ENCODE data around the gene AMOTL1. TPM values are rescaled to one million over a fixed set of nuclear protein-coding genes. Genes with fewer than 3 reads are reported as not detected.

AMOTL1 gene
- polyA plus RNA-seq, 1 donor from 2014 or later = 10.7 TPM

DNA sequence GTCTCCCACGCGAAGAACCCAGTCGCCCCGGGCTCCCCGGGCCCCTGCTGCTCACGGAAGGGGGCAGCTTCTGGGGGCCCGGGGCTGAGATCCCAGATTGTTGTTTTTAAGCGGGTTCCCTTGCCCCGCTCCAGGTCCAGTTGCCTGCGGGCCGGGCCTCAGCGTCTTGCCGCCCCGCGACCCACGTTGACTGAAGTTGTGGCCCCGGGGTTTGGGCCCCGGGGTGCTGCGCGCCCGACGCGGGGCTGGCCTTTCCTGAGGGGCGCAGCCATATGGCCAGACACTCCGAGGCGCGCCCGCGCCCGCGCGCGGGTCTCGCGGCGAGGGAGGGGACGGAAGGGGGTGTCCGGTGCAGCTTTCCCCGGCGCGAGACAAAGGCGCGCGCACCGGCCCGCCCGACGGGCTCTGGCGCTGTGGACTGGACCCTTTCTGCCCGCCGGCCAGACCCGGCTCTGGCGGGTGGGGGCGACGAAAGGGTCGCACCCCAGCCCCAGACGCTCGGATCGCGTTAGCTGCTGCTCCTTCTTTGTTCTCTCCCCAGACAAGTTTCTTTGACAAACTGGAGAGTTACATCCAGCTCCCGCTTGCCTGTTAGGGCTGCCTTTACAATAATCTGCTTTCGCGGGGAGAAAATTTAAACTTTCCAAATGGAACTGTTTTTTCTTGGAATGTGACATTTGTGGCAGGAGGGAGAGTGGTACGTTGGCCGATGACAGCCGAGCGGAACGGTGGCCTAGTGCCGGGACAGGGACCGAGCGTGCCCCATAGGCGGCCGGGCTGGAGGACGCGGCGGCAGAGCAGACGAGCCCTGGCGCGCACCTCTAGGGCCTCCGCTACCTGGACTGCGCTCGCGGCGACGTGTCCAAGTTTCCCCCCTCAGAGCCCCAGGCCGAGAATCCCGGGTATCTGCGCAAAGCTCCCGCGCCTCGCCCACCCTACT lies 716 bp downstream of the AMOTL1 start:
- Histone ChIP-seq H3K4me2 (ENCODE audit: low read length) (peak overlapping the region; percentile 87), H3K9me2 (ENCODE audit: insufficient read depth, low read length) (no peaks in the 10 kb centered on the region), H2AFZ (ENCODE audit: low read depth, low read length) (peak overlapping the region; percentile 75), H3K4me3 (ENCODE audit: low read length) (peak overlapping the region; percentile 91), H3F3A (ENCODE audit: insufficient read depth, low read length, poor library complexity, severe bottlenecking) (no peaks in the 10 kb centered on the region), H4K20me1 (ENCODE audit: insufficient read depth) (no peaks in the 10 kb centered on the region), H3K36me3 (ENCODE audit: insufficient read depth, low read length) (no peaks in the 10 kb centered on the region), H3K27ac (ENCODE audit: low read length) (peak overlapping the region; percentile 34), H3K9ac (ENCODE audit: low read length) (peak overlapping the region; percentile 76), H3K27me3 (ENCODE audit: insufficient read depth, low read depth, low read length) (no peaks in the 10 kb centered on the region), H3K79me2 (replicated peaks; ENCODE audit: insufficient read depth, low read length) (peaks cover 52% of the 10 kb centered on the region), H3K9me3 (ENCODE audit: low read length) (no peaks in the 10 kb centered on the region)
- TF ChIP-seq, protein P1, sequence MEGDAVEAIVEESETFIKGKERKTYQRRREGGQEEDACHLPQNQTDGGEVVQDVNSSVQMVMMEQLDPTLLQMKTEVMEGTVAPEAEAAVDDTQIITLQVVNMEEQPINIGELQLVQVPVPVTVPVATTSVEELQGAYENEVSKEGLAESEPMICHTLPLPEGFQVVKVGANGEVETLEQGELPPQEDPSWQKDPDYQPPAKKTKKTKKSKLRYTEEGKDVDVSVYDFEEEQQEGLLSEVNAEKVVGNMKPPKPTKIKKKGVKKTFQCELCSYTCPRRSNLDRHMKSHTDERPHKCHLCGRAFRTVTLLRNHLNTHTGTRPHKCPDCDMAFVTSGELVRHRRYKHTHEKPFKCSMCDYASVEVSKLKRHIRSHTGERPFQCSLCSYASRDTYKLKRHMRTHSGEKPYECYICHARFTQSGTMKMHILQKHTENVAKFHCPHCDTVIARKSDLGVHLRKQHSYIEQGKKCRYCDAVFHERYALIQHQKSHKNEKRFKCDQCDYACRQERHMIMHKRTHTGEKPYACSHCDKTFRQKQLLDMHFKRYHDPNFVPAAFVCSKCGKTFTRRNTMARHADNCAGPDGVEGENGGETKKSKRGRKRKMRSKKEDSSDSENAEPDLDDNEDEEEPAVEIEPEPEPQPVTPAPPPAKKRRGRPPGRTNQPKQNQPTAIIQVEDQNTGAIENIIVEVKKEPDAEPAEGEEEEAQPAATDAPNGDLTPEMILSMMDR (IDR thresholded peaks at IDR 0.05; ENCODE audit: poor library complexity, severe bottlenecking) = no peak
- TF ChIP-seq EZH2 (IDR thresholded peaks at IDR 0.05; ENCODE audit: borderline replicate concordance, insufficient read depth, low read length, poor library complexity, severe bottlenecking) (no peak), EP300 (conservative IDR thresholded peaks at IDR 0.05; ENCODE audit: poor library complexity, severe bottlenecking) (no peak), POLR2AphosphoS5 (IDR thresholded peaks at IDR 0.05) (peak; percentile 17), SMC3 (conservative IDR thresholded peaks at IDR 0.05; ENCODE audit: poor library complexity) (no peak), RAD21 (conservative IDR thresholded peaks at IDR 0.05) (no peak), MXI1 (conservative IDR thresholded peaks at IDR 0.05; ENCODE audit: poor library complexity, severe bottlenecking) (peak; percentile 37), TAF1 (IDR thresholded peaks at IDR 0.05; ENCODE audit: low read depth) (peak; percentile 39), REST (IDR thresholded peaks at IDR 0.05; ENCODE audit: borderline replicate concordance) (peak; percentile 54)

DNA sequence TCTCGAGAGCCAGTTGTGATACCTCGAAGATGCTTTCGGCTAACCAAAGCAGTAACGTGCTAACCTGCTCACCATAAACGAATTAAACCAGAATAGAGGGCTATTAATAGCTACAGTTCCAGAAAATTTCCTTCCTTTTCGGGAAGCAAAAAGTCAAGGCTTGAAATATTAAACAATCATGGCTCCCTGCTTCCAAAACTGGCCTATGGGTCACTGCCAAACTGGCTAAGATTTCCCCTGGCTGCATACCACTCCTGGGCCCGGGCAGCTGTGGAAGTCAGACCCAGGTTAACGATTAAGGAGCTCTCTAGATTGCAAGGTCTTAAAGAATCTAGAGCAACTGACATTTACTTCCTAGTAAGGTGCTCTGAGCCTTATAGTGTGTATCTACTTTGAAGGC lies 1.7 kb downstream of the AMOTL1 start:
- Histone ChIP-seq H4K20me1 (ENCODE audit: insufficient read depth) (no peaks in the 10 kb centered on the region), H3K79me2 (replicated peaks; ENCODE audit: insufficient read depth, low read length) (peaks cover 61% of the 10 kb centered on the region), H3K36me3 (ENCODE audit: insufficient read depth, low read length) (no peaks in the 10 kb centered on the region), H3K4me3 (ENCODE audit: low read length) (peak overlapping the region; percentile 91), H3K9me2 (ENCODE audit: insufficient read depth, low read length) (no peaks in the 10 kb centered on the region), H3K27me3 (ENCODE audit: insufficient read depth, low read depth, low read length) (no peaks in the 10 kb centered on the region), H2AFZ (ENCODE audit: low read depth, low read length) (peak overlapping the region; percentile 4), H3K9me3 (ENCODE audit: low read length) (no peaks in the 10 kb centered on the region), H3K27ac (ENCODE audit: low read length) (peak overlapping the region; percentile 34), H3K9ac (ENCODE audit: low read length) (peak overlapping the region; percentile 76), H3K4me2 (ENCODE audit: low read length) (peak overlapping the region; percentile 87), H3F3A (ENCODE audit: insufficient read depth, low read length, poor library complexity, severe bottlenecking) (no peaks in the 10 kb centered on the region)
- no peak for TF ChIP-seq EP300 (conservative IDR thresholded peaks at IDR 0.05; ENCODE audit: poor library complexity, severe bottlenecking)
- TF ChIP-seq POLR2AphosphoS5 (IDR thresholded peaks at IDR 0.05) = no peak
- TF ChIP-seq, protein P1 (IDR thresholded peaks at IDR 0.05; ENCODE audit: poor library complexity, severe bottlenecking) = no peak
- TF ChIP-seq RAD21 (conservative IDR thresholded peaks at IDR 0.05) = no peak
